Right lobe of liver (tissue), 6 donors: ENCODE measurements around the gene ENPP6. TPM values are rescaled to one million over a fixed set of nuclear protein-coding genes. Genes with fewer than 3 reads are reported as not detected.
"Not testable (repeated sequence)": the region's sequence is repeated elsewhere in the genome, so short reads cannot be mapped to it uniquely, and the experiment has no call there.

Source experiments
- ATAC-seq, 4 donors: fragments of 200-7000 bp; cut with Tn5 transposase; one replicate each; pipeline ENCODE4 v1.9.1; 2020; ENCODE audit warnings: mild to moderate bottlenecking in 4 of 4, moderate library complexity in 4 of 4
- DNase-seq, 3 donors: peaks; one replicate each; pipeline ENCODE4 v3.0.0-alpha.2; 2020
- H3K27ac ChIP-seq, 3 donors: fragments of 200-600 bp; one replicate each; pipeline ENCODE4 v1.8.0; 2022
- H3K27me3 ChIP-seq, 2 donors: fragments of 200-600 bp; one replicate each; pipeline ENCODE4 v1.8.0; 2022
- H3K36me3 ChIP-seq, 4 donors: fragments of 200-600 bp; sonication (generic) in 1 of 4; one replicate each; pipeline versions ENCODE4 v1.5.1 to v1.8.0; 2017 to 2022; ENCODE audit warnings: control low read depth in 1 of 4
- H3K4me1 ChIP-seq, 4 donors: fragments of 200-600 bp; sonication (generic) in 1 of 4; one replicate each; pipeline versions ENCODE4 v1.5.1 to v1.8.0; 2017 to 2022; ENCODE audit warnings: control low read depth in 1 of 4
- H3K4me3 ChIP-seq, 3 donors: fragments of 200-600 bp; one replicate each; pipeline ENCODE4 v1.8.0; 2022
- H3K9me3 ChIP-seq, 4 donors: fragments of 200-600 bp; sonication (generic) in 1 of 4; one replicate each; pipeline versions ENCODE4 v1.5.1 to v1.8.0; 2017 to 2022; ENCODE audit warnings: control low read depth in 1 of 4
- CTCF ChIP-seq, 4 donors: fragments of 200-600 bp in 3 of 4; fragments of 450-650 bp in 1 of 4; IDR thresholded peaks; one replicate each; pipeline versions ENCODE4 v1.5.1 to v1.8.0; 2016 to 2022; ENCODE audit warnings: antibody characterized with exemption in 4 of 4, mild to moderate bottlenecking in 2 of 4
- POLR2A ChIP-seq: fragments of 450-650 bp; IDR thresholded peaks from one replicate; pipeline ENCODE4 v1.6.1; 2017; ENCODE audit warnings: antibody characterized with exemption, mild to moderate bottlenecking
- WGBS: methylation state at CpG from one replicate; pipeline ENCODE4 v1.1.6; 2018; ENCODE audit warnings: low coverage, low lambda C conversion rate; ENCODE audit not compliant: insufficient coverage; ENCODE audit errors: missing lambda C conversion rate; 5-methylcytosine and 5-hydroxymethylcytosine counted together
- intact Hi-C, 2 donors: fragments of 100-400 bp; cut with DNase I; formaldehyde crosslinking; loops; one replicate each; pipeline versions ENCODE4 v1.11.2 to v1.14.1; 2022
- total RNA-seq, 6 experiments: library from RNA; depleted of rRNA in 2 of 6; stranded (reverse); fragments of >200 nt in 2 of 6; fragmentation: NEBNext Ultra II Directional in 3 of 6; extraction: Animal tissue kit (Norgen Biotek cat#: 25700) in 3 of 6; gene quantifications; one replicate each; pipeline versions ENCODE4 v1.1.0 to v1.2.4, GENCODE V29; 2016 to 2023
- donor health status: DM: no; HTN: yes; CAD: no.
- donor health status: DM: no; HTN: no; CAD: no.
- donor health status: DM: no; HTN: no; CAD: no.
- donor health status: DM: no; HTN: yes; CAD: no.
- donor health status: DM: no; HTN: yes; CAD: no.

Gene ENPP6
- total RNA-seq, 6 experiments from 2014 or later: 0.06 to 0.42 TPM; not detected in 4

GRCh38 chr4:184228056-184228705 is 10.5 kb upstream of the ENPP6 start:
- H3K4me3 ChIP-seq: no peak overlapping the region
- no peak for DNase-seq
- 69% methylated on average over 4 of the region's 7 CpGs for WGBS
- peaks cover 0 to 14% (median 0%) of the 10 kb centered on the region in 4 donors for H3K4me1 ChIP-seq
- H3K9me3 ChIP-seq: no peaks in the 10 kb centered on the region
- no peaks in the 10 kb centered on the region for H3K36me3 ChIP-seq
- intact Hi-C loops: no loop called here
- no peak for ATAC-seq
- no peaks in the 10 kb centered on the region for H3K27me3 ChIP-seq
- H3K27ac ChIP-seq: no peak overlapping the region
- TF ChIP-seq CTCF (IDR thresholded peaks at IDR 0.05): no peak
- TF ChIP-seq POLR2A: no peak

GRCh38 chr4:184216515-184216914 is 1.2 kb downstream of the ENPP6 start:
- Histone ChIP-seq H3K36me3 (no peaks in the 10 kb centered on the region), H3K4me3 (no peak overlapping the region), H3K9me3 (no peaks in the 10 kb centered on the region), H3K27ac (no peak overlapping the region), H3K27me3 (no peaks in the 10 kb centered on the region), H3K4me1 (no peaks in the 10 kb centered on the region)
- TF ChIP-seq POLR2A (no peak), CTCF (IDR thresholded peaks at IDR 0.05) (no peak)
- intact Hi-C loops: no loop called here
- WGBS: 64% methylated on average over 5 of the region's 8 CpGs
- no peak for DNase-seq
- ATAC-seq: no peak

DNA sequence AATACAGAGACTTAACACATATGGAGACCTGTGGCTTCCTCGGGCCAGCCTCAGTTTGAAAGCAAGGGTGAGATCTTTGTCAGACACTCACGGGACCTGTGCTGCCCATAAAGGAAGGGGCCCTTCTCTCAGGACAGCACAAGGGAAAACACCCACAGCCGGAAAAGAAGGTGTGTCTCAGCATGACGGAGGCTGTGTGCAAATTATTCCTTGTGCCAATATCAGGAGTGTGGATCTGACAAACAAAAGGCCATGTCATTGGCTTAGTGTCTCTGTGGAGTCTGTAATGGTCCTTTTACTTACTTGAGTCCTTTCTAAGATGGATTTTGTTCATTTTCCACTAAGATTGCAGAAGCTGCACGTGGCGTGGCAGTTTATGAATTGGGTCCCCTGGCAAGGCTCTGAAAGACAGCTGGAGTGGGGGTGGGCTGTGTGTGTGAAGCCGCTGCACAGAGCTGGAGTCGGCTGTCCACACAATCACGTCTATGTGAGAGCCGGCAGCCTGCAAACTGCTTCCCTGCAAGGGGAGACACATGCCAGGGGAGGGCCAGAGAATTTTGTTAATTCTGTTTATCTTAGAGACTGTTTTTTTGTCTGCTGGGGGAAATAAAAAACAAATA is 1.9 kb downstream of the ENPP6 start:
- TF ChIP-seq POLR2A (no peak), CTCF (IDR thresholded peaks at IDR 0.05) (no peak)
- intact Hi-C loops: no loop called here
- no peak for ATAC-seq
- WGBS: 60% methylated on average over 9 of the region's 10 CpGs
- no peaks in the 10 kb centered on the region for H3K36me3 ChIP-seq
- H3K4me1 ChIP-seq: no peaks in the 10 kb centered on the region
- H3K27ac ChIP-seq: no peak overlapping the region
- no peak for DNase-seq
- H3K4me3 ChIP-seq: no peak overlapping the region
- H3K27me3 ChIP-seq: no peaks in the 10 kb centered on the region
- no peaks in the 10 kb centered on the region for H3K9me3 ChIP-seq

- intact Hi-C loops: no loop called here
- Histone ChIP-seq H3K27me3 (no peaks in the 10 kb centered on the region), H3K4me3 (no peak overlapping the region), H3K4me1 (no peaks in the 10 kb centered on the region), H3K27ac (no peak overlapping the region), H3K36me3 (no peaks in the 10 kb centered on the region), H3K9me3 (no peaks in the 10 kb centered on the region)
- ATAC-seq (no peak), DNase-seq (no peak)
- TF ChIP-seq POLR2A (no peak), CTCF (IDR thresholded peaks at IDR 0.05) (no peak)
- WGBS: 76% methylated on average over 3 of the region's 5 CpGs
These were observed 2.7 kb downstream of the ENPP6 start for GRCh38 chr4:184214931-184215330.

DNA sequence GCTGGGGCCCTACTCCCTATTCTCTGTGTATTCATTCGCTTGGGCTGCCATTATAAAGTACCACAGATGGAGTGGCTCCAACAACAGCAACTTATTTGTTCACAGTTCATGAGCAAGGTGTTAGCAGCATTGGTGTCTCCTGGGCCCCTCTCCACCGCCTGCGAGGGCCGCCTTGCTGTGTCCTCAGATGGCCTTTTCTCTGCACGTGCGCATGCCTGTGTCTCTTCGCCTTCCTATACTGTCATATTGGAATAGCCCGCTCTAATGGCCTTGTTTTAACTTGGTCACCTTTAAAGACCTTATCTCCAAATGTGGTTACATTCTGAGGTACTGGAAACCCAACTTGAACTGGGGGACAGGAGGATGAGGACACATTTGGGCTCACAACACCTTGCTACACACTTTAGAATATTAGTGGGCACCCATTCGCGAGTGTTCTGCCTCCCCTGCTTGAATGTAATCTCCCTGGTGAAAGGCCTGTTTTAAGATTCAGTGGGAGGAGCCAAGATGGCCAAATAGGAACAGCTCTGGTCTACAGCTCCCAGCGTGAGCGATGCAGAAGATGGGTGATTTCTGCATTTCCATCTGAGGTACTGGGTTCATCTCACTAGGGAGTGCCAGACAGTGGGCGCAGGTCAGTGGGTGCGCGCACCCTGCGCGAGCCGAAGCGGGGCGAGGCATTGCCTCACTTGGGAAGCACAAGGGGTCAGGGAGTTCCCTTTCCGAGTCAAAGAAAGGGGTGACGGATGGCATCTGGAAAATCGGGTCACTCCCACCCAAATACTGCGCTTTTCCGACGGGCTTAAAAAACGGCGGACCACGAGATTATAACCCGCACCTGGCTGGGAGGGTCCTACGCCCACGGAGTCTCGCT is 9.7 kb downstream of the ENPP6 start:
- H3K4me1 ChIP-seq, H3K4me3 ChIP-seq, H3K27ac ChIP-seq, DNase-seq, intact Hi-C loops, H3K9me3 ChIP-seq, H3K27me3 ChIP-seq, H3K36me3 ChIP-seq, ATAC-seq: not testable (repeated sequence)
- 89% methylated on average over 8 of the region's 33 CpGs for WGBS
